NCI-H1092 (cell line): ENCODE measurements around the gene PLA2G4B.

Experiments used
- DNase-seq: peaks from one replicate; lab custom pipeline; 2025; lab: John Stamatoyannopoulos, UW

The PLA2G4B gene

GRCh38 chr15:41888662-41889253 is 50.1 kb downstream of the PLA2G4B start:
- DNase-seq = no peak

- no peak for DNase-seq
Measured at GRCh38 chr15:41890050-41890690, 51.5 kb downstream of the PLA2G4B start.

DNA sequence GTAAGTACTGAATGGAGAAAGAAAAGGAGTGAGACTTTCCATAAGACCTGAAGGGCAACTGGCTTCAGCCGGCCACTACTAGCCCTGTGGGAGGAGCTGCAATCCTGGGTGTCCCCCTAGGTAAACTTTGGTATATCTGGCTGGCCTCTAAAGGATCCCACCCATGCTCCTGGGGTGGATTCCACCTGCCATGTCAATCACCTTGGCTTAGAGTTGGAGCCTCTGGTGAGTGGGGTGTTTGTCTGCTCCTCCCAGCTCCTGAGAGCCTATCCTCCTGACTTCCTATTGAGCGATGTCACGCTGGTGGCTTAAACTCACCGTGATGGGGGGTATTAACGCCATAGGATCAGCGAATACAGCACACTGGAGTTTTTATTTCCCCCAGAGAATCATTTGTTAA is 52.6 kb downstream of the PLA2G4B start:
- DNase-seq = no peak

- peak; percentile 89 for DNase-seq
Measured at GRCh38 chr15:41891946-41892345, 53.3 kb downstream of the PLA2G4B start.

- peak; percentile 67 for DNase-seq
Measured at GRCh38 chr15:41892621-41893421, 54.2 kb downstream of the PLA2G4B start.

DNA sequence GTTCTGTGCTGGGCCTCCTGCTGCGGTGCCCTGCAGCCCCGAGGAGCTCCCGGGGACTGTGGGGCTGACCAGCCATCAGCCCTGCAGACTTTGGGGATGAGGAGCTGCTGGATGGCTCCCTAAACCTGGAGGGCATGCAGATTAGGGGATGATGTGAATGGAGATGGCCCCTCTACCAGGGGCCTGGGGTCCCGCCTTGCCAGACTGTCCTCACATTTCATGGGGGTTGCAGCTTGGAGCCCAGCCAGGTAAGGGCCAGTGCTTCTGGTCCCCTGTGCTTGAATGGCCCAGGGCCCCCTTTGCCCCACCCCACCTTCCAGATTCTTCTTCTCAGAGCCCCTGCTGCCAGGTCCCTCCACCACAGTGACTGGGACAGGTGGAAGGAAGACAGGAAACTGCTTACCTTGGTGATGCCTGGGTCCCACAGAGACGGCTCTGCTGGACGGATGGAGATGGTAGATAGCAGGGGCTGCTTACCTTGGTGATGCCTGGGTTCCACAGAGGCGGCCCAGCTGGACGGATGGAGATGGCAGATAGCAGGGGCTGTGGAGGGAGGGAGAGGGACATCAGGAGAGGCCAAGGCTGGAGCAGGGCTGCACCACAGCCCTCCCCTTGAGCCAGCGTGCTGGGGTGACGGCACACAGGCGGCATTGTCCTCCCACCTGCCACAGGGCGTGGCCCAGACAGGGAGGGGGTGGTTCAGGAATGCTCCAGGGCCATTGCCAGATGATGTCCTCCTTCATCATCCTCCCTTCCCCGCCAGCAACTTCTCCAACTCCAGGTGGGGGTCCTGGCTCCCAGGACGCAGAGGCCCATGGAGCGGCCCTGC is 55.0 kb downstream of the PLA2G4B start, which contains the start of gene SPTBN5:
Gene SPTBN5 (minus strand): TSS at position 632 of the 829 bp plus-strand sequence. CDS start 556 bp downstream, at position 76.
- DNase-seq = no peak

GRCh38 chr15:41894251-41894790 is 55.7 kb downstream of the PLA2G4B start:
- DNase-seq = no peak

DNA sequence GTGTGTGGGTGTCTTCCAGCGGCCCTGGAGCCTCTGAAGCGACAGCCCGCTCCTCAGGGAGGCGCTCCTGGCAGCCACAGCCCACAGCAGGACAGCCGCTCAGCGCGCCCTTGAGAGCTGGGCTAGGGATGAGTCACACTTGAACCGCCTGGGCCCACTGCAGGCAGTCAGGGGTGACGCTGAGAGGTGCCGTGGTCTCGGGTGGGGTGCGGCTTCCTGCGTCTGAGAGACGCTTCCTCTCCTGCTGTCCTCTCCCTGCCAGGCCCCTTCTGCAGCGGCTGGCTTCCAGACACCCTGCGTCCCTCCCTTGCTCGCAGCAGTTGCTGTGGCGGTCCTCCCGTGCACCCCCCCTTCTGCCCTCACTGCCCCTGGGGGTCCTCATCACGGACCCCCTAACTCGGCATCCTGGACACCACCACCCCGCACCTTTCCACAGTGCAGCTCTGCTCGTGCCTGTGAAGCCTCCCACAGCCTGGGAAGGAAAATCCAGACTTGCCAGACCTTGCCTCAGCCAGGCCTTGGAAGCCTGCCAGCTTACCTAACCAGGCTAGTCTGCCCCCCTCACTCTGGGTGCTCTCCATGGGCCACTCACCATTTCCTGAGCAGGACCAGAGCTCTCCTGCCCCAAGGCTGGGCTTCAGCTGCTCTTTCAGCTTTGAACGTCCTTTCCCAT is 56.3 kb downstream of the PLA2G4B start:
- peak; percentile 27 for DNase-seq

GRCh38 chr15:41895491-41895890 is 56.8 kb downstream of the PLA2G4B start:
- DNase-seq = no peak

- DNase-seq = no peak
Measured at GRCh38 chr15:41895957-41896356, 57.3 kb downstream of the PLA2G4B start.

GRCh38 chr15:41896566-41896965 is 57.9 kb downstream of the PLA2G4B start:
- no peak for DNase-seq

GRCh38 chr15:41897363-41897799 is 58.7 kb downstream of the PLA2G4B start:
- DNase-seq = no peak
